SJSA1 (cell line): ENCODE results near the gene BARHL1. TPM values are rescaled to one million over a fixed set of nuclear protein-coding genes. Genes with fewer than 3 reads are reported as not detected.

Source experiments
- DNase-seq, 2 experiments: peaks; one replicate each; pipeline ENCODE4 v3.0.0-alpha.2; 2015 to 2020; ENCODE audit warnings: low spot score in 2 of 2, low read depth in 1 of 2
- H3K27ac ChIP-seq: fragments of 250-450 bp; sonication (Bioruptor Pico); 2 replicates; pipeline ENCODE4 v1.5.1; 2020; ENCODE audit warnings: mild to moderate bottlenecking, moderate library complexity
- H3K27me3 ChIP-seq: fragments of 250-450 bp; sonication (Bioruptor Pico); replicated peaks from 2 replicates; pipeline ENCODE4 v1.5.1; 2020; ENCODE audit warnings: mild to moderate bottlenecking, moderate library complexity
- H3K36me3 ChIP-seq: fragments of 250-450 bp; sonication (Bioruptor Pico); 2 replicates; pipeline ENCODE4 v1.5.1; 2020; ENCODE audit warnings: mild to moderate bottlenecking
- H3K4me1 ChIP-seq: fragments of 250-450 bp; sonication (Bioruptor Pico); replicated peaks from 2 replicates; pipeline ENCODE4 v1.6.1; 2021; ENCODE audit warnings: mild to moderate bottlenecking
- H3K4me3 ChIP-seq: fragments of 250-450 bp; sonication (Bioruptor Pico); 2 replicates; pipeline ENCODE4 v1.5.1; 2020; ENCODE audit warnings: mild to moderate bottlenecking
- H3K9me3 ChIP-seq: fragments of 250-450 bp; sonication (Bioruptor Pico); replicated peaks from 2 replicates; pipeline ENCODE4 v1.5.1; 2020; ENCODE audit warnings: mild to moderate bottlenecking
- total RNA-seq: library from RNA; depleted of rRNA; stranded (reverse); fragments of >200 nt; shearing (Covaris generic); gene quantifications from 2 replicates; pipeline ENCODE4 v1.2.3, GENCODE V29; 2014; rRNA removed

BARHL1 gene
- total RNA-seq = not detected in 2 replicates

DNA sequence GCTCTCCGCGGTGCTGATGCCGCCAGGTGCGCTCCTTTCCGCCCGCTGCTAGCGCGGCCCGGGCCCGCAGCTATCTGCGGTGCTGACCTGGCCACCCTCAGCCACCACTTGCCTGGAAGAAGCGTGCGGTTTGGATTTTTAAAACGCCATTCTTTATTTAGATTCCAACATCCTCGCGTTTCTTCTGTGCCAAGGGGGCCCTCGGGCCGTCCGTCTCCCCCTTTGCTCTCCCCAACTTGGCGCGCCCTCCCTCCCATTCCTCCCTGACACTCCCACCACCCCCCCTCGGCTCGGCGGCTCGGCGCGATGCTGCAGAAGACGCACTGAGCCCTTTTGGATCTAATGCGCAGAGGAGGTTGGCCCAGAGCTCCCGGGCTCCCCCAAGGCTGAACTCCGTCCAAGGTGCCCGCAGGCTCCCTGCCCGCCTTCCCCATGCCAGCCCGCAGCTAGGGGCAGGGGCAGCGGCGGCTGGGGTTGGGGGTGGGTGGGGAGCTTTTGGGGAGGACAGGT lies at the start of gene BARHL1:
BARHL1 (plus strand) TSS at position 331 of the 510 bp plus-strand sequence. CDS start 192 bp downstream, outside the sequence.
- H3K4me3 ChIP-seq = no peak within 1 kb of the TSS

DNA sequence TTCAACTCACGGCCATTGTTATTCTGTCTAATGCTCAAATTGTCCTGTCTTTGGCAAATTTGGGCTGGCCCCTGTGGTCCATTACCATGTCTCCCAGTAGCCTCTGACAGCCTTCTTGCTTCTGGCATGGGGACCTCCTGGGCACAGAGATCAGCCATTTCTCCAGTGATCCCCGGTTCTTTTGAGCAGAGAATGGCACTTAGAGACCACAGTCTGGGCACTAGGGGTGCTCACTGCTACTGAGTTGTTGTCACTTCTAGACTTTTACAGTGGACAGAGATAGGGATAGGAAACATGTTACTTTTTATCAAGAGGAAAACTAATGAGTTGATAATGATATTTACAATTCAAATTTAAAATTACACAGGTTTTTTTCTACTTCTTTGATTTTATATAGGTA lies 47.6 kb upstream of the BARHL1 start:
- Histone ChIP-seq H3K4me1 (no peaks in the 10 kb centered on the region), H3K9me3 (no peaks in the 10 kb centered on the region), H3K27me3 (peaks cover 29% of the 10 kb centered on the region), H3K4me3 (no peak overlapping the region), H3K36me3 (no peaks in the 10 kb centered on the region), H3K27ac (no peak overlapping the region)
- no peak for DNase-seq

More for the DNA sequence above, at the start of gene BARHL1:
- H3K9me3 ChIP-seq = no peaks in the 10 kb centered on the region
- no peaks in the 10 kb centered on the region for H3K36me3 ChIP-seq
- DNase-seq = no peak
- no peak within 1 kb of the TSS for H3K27ac ChIP-seq
- peaks cover 5% of the 10 kb centered on the region for H3K4me1 ChIP-seq
- H3K27me3 ChIP-seq = peaks cover 93% of the 10 kb centered on the region

DNA sequence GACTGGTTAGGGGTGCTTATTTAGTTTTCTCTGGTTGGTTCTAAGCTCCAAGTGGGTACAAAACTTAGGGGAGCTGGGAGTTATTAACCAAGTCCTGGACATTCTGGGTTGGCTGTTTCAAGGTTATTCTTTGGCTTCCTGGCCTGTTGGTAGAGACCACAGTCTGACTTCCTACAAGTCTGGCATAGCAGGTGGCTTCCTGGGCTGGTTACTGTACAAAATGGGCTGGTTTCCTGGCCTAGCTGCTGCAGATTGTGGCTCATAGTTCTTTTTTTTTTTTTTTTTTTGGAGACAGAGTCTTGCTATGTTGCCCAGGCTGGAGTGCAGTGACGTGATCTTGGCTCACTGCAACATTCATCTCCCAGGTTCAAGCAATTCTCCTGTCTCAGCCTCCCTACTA lies 46.3 kb upstream of the BARHL1 start:
- Histone ChIP-seq H3K27me3 (peaks cover 30% of the 10 kb centered on the region), H3K27ac (no peak overlapping the region), H3K4me3 (no peak overlapping the region), H3K4me1 (no peaks in the 10 kb centered on the region), H3K9me3 (no peaks in the 10 kb centered on the region), H3K36me3 (no peaks in the 10 kb centered on the region)
- no peak for DNase-seq

DNA sequence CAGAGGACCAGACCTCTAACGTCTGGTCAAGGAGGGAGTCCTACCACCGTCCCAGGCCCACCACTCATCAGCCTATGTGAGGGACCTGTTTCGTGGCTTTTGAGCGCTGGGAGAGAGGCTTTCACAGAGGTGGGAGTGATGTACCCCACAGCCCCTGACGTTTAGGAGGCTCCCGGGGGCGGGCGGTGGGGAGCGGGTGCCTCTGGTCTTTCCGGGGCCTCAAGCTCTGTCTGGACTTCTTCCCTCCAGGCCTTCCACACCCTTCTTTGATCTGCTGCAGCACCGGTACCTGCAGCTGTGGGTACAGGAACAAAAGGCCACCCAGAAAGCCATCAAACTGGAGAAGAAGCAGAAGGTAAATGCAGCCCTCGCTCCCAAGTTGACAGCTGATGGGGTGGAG lies 45.1 kb upstream of the BARHL1 start:
- no peaks in the 10 kb centered on the region for H3K4me1 ChIP-seq
- no peak overlapping the region for H3K27ac ChIP-seq
- no peak for DNase-seq
- peaks cover 19% of the 10 kb centered on the region; the same call in 1 of the 2 replicates for H3K27me3 ChIP-seq
- H3K4me3 ChIP-seq = no peak overlapping the region
- no peaks in the 10 kb centered on the region for H3K36me3 ChIP-seq
- H3K9me3 ChIP-seq = no peaks in the 10 kb centered on the region

DNA sequence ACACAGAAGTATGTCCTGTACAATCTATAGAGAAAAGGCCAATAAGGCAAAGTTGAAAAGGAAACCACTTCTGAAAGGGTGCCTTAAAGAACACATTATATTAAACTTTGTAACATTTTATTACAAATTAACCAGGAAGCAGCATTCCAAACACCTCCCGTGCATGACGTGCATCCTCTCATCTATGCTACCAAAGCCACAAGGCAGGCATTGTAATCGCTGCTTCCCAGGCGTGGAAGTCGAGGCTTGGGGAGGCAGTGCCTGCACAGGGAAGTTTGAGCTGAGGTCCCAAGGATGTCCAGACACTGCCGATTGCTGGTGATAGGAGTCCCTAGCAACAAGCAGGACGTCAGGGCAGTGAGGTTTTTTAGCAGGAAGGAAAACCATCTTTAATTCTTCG lies 44.3 kb upstream of the BARHL1 start:
- Histone ChIP-seq H3K27ac (no peak overlapping the region), H3K36me3 (no peaks in the 10 kb centered on the region), H3K4me1 (no peaks in the 10 kb centered on the region), H3K4me3 (no peak overlapping the region), H3K27me3 (peaks cover 13% of the 10 kb centered on the region; the same call in 1 of the 2 replicates), H3K9me3 (no peaks in the 10 kb centered on the region)
- no peak for DNase-seq

DNA sequence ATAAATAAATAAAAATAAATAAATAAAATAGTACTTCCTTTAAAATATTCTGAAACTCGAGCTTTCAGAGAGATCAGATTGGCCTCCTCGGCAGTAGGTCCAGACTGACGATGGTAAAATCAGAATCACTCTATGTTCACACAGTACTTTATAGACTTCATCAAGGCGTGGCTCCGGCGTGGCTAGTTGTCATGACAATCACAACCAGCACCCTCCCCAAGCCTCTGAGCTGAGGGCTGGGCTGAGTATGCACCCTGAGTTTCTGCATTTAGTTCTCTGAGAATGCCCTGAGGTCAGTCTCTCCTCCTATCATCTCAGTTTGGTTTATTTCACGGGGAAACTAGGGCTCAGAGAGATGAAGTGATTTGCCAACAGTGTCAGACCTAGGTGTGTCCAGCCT lies 43.3 kb upstream of the BARHL1 start:
- H3K27ac ChIP-seq = no peak overlapping the region
- no peaks in the 10 kb centered on the region for H3K36me3 ChIP-seq
- H3K27me3 ChIP-seq = peaks cover 13% of the 10 kb centered on the region; the same call in 1 of the 2 replicates
- H3K4me3 ChIP-seq = no peak overlapping the region
- H3K9me3 ChIP-seq = no peaks in the 10 kb centered on the region
- H3K4me1 ChIP-seq = no peaks in the 10 kb centered on the region
- no peak for DNase-seq

DNA sequence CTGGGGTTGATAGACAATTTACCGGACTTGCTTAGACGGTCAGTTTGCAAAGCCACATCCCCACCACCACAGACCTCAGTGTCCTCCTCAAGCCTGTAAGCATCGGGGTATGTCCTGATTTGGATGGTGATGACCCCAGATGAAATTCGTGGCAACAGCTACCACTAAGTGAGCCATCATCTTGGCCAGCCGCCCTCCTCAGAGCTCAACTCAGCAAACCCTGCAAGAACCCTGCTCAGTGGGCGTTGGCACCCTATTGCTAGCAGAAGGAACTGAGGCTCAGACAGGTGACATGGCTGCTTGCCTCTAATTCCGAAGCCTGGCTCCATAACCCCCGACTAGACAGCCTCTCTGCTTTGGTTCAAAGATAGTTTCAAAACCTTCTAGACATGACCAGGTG lies 41.4 kb upstream of the BARHL1 start:
- Histone ChIP-seq H3K36me3 (no peaks in the 10 kb centered on the region), H3K27ac (no peak overlapping the region), H3K4me3 (no peak overlapping the region), H3K9me3 (no peaks in the 10 kb centered on the region), H3K4me1 (no peaks in the 10 kb centered on the region), H3K27me3 (peaks cover 10% of the 10 kb centered on the region)
- no peak for DNase-seq

DNA sequence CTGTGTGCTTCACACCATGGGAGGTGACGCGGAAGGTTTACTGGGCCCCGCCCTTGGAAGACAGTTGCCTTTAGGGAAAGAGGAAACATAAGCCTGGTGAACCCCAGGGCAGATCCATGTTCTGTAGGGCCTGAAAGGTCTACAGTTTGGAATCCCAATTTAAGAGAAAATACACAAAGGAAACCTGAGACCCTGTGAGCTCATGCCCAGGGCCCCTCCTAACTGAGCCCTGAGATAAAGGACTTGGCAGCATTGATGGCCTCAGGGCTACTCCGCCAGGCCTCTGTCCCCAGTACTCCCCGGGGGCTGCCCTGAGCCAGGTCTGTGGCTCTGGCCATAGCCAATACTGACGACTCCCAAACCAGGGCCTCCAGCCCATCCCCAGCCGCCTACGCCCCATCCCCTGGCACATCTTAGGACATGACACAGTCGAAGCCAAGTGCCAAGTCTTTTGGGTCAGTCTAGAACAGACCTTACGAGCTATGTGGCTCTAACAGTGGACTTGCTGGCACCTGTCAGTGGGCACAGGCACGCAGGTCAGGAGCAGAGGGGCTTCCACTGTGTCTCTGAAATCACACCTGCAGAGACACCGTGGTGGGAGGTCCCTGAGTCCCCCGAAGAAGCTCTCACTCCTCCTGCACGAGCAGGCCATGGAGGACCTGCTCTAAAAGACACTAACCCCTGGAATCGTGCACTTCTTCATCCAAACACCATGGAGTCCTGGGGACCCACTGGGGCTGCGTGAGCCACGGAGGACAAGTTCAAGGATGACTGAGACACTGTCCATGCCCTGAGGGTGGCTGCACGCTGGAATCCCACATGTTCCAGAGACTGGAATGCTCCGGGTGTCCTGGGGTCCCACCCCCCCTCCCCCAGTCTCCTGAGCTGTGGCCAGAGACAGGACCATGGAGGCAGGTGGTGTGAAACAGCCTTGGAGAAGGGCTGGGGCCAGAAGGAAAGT lies 40.3 kb upstream of the BARHL1 start:
- H3K27ac ChIP-seq = no peak overlapping the region
- DNase-seq = no peak
- no peaks in the 10 kb centered on the region for H3K9me3 ChIP-seq
- 0 out of 2 replicates have a peak, but pooled peaks cover 3% of the 10 kb centered on the region for H3K4me1 ChIP-seq
- H3K4me3 ChIP-seq = no peak overlapping the region
- peaks cover 16% of the 10 kb centered on the region for H3K27me3 ChIP-seq
- H3K36me3 ChIP-seq = no peaks in the 10 kb centered on the region

DNA sequence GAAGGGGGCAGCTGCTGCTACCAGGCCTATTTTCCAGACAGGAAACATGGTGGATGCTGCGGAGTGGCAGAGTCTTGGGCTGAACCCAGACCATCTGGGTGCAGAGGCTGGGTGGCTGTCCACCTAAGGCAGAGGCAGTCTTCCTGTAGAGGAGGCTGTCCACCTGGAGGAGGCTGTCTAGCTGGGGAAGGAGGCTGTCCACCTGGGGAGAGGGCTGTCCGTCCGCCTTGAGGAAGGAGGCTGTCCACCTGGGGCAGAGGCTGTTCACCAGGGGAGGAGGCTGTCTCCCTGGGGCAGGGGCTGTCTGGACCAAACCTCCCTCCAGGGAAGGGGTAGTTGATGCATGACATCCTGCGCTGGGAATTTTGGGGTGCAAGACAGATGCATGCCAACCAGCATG lies 39.2 kb upstream of the BARHL1 start:
- peaks cover 16% of the 10 kb centered on the region for H3K27me3 ChIP-seq
- H3K9me3 ChIP-seq = no peaks in the 10 kb centered on the region
- H3K27ac ChIP-seq = no peak overlapping the region
- no peak overlapping the region for H3K4me3 ChIP-seq
- 0 out of 2 replicates have a peak, but pooled peaks cover 3% of the 10 kb centered on the region for H3K4me1 ChIP-seq
- no peak for DNase-seq
- no peaks in the 10 kb centered on the region for H3K36me3 ChIP-seq

DNA sequence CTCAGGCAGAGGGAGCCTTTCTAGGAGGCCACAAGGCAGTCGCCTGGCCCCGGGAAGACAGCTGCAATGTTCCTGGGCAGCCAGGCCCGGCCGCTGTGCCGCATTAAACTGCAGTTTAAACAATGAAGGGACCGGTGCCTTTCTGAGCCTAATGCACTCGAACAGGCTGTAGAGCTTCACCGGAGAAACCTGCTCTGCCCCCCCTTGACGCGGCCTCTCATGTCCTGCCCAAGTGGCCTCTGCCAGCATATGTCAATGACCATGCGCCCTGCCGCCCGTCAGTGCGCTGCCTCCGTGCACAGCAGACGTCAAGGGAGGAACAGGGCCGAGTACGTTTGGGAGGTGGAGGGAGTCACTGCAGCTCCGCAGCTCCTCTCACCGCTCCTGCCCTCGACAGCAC lies 38.4 kb upstream of the BARHL1 start:
- H3K9me3 ChIP-seq = no peaks in the 10 kb centered on the region
- peaks cover 16% of the 10 kb centered on the region for H3K27me3 ChIP-seq
- no peaks in the 10 kb centered on the region for H3K36me3 ChIP-seq
- 0 out of 2 replicates have a peak, but pooled peaks cover 3% of the 10 kb centered on the region for H3K4me1 ChIP-seq
- no peak overlapping the region for H3K4me3 ChIP-seq
- no peak for DNase-seq
- H3K27ac ChIP-seq = no peak overlapping the region

DNA sequence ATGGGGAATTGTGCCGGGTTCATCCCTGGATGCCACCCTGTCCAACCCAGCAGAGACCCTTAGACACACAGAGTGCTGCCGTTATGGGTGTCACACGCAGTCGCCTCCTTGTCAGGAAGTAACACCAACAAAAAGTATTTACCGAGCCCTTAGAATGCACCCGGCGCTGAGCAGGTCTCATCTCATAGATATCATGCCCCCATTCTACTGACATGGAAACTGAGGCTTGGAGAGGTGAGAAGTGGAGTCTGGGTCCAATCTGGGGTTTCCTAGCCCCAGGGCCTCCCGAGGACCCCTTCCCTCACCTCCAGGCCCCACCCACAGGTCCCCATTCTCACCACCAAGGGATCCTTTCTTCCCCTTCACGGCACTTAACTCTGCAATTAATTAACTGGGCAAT lies 36.8 kb upstream of the BARHL1 start:
- DNase-seq = no peak
- Histone ChIP-seq H3K27me3 (peaks cover 11% of the 10 kb centered on the region; the same call in 1 of the 2 replicates), H3K27ac (no peak overlapping the region), H3K36me3 (no peaks in the 10 kb centered on the region), H3K4me3 (no peak overlapping the region), H3K9me3 (no peaks in the 10 kb centered on the region), H3K4me1 (peaks cover 3% of the 10 kb centered on the region; the same call in 1 of the 2 replicates)

DNA sequence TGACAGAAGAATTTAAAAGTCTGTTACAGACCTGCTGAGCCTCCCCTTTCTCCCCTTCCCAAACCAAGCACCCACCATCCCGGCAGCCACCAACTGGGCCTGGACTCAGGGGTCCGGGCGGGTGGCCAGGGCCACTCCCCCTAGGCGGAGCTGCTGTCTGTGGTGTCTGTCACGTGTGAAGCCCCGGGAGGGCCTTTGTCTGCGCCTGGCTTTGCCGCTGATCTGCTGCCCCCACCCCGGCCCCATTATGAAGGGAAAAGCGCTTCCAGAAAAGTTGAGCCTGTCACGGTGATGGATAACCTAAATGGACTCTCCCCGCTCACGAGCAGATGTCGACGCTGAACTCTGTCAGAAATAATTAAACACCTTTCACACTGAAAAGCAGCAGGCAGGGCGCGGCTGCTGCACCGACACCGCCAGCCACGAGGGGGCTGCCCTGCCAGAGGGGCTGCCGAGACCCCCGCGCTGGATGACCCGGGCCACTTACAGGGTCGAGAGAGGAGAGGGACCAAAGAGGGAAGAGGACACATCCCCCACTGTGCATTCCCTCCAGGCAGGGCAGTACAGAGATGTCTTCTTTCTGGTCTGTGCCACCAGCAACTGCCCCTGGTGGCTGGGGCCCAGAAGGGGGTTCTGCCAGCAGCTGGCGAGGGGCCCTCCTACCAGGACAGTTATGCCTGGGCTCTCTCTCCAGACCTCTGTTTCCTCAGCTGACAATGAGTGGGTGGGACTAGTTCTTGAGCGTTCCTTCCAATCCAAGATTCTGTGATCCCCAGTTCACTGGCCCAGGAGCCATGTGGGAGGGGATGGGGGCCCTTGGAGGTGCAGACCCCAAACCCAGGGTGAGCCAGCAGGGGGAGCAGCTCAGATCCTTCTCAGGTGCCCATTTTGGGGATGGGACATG lies 36.0 kb upstream of the BARHL1 start:
- Histone ChIP-seq H3K9me3 (no peaks in the 10 kb centered on the region), H3K27me3 (peaks cover 6% of the 10 kb centered on the region; the same call in 1 of the 2 replicates), H3K4me1 (peaks cover 3% of the 10 kb centered on the region; the same call in 1 of the 2 replicates), H3K4me3 (no peak overlapping the region), H3K36me3 (no peaks in the 10 kb centered on the region), H3K27ac (no peak overlapping the region)
- no peak for DNase-seq

DNA sequence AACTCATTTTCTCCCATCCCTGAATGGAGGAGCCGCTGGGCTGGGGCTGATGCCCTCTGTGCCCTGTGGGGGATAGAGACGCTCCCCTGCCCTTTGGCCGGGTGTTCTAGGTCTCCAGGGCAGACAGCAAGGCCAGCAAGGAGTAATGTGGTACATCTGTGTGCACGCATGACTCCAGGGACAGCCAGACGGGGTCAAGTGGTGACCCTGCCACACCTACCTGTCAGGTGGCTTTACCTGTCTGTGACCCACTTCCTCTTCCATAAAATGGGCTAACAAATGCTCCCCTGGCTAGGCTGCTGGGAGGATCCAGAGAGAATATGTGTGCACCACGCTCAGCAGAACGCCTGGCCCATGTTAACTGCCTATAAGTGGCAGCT lies 35.4 kb upstream of the BARHL1 start:
- H3K27ac ChIP-seq = no peak overlapping the region

More for the DNA sequence above, 35.4 kb upstream of the BARHL1 start:
- peaks cover 3% of the 10 kb centered on the region; the same call in 1 of the 2 replicates for H3K4me1 ChIP-seq
- no peaks in the 10 kb centered on the region for H3K9me3 ChIP-seq
- no peaks in the 10 kb centered on the region for H3K36me3 ChIP-seq
- no peak for DNase-seq
- H3K27me3 ChIP-seq = peaks cover 6% of the 10 kb centered on the region; the same call in 1 of the 2 replicates
- H3K4me3 ChIP-seq = no peak overlapping the region
